PC-3 (cell line): ENCODE results near the gene CCDC141. TPM values are rescaled to one million over a fixed set of nuclear protein-coding genes. Genes with fewer than 3 reads are reported as not detected.

Source experiments
- ATAC-seq: fragments of 200-7000 bp; cut with Tn5 transposase; 2 replicates; pipeline ENCODE4 v1.9.1; 2020; ENCODE audit warnings: mild to moderate bottlenecking, moderate library complexity
- BruUV-seq: library from RNA; stranded (reverse); fragments of 400-500 nt; replicated peaks from 2 replicates; lab custom pipeline; 2021; lab: Mats Ljungman, UMichigan
- CTCF ChIA-PET: fragments of 300-600 bp; sonication (Branson Sonifier 250); formaldehyde crosslinking; loops from one replicate; lab custom pipeline; 2022; ENCODE audit warnings: antibody characterized with exemption; lab: Charles Lee
- POLR2A ChIA-PET: fragments of 300-600 bp; sonication (Branson Sonifier 250); formaldehyde crosslinking; loops from one replicate; lab custom pipeline; 2022; ENCODE audit warnings: antibody characterized with exemption; ENCODE audit not compliant: unreplicated experiment; lab: Charles Lee
- DNase-seq: peaks from one replicate; pipeline ENCODE4 v3.0.0-alpha.2; 2015
- H2AFZ ChIP-seq: fragments of 300-600 bp; sonication (generic); 2 replicates; pipeline ENCODE4 v1.6.0; 2016; ENCODE audit warnings: antibody characterized with exemption, low read length
- H3F3A ChIP-seq: fragments of 300-600 bp; sonication (generic); one replicate; pipeline ENCODE4 v1.6.0; 2017; ENCODE audit warnings: antibody characterized with exemption, low read length, control low read depth, mild to moderate bottlenecking; ENCODE audit not compliant: unreplicated experiment
- H3K27ac ChIP-seq: fragments of 300-600 bp; sonication (generic); 2 replicates; pipeline ENCODE4 v1.5.1; 2016; ENCODE audit warnings: mild to moderate bottlenecking, low read length
- H3K27me3 ChIP-seq: fragments of 300-600 bp; sonication (generic); 2 replicates; pipeline ENCODE4 v1.6.1; 2016; ENCODE audit warnings: low read length, mixed read lengths
- H3K36me3 ChIP-seq: fragments of 300-600 bp; sonication (generic); 2 replicates; pipeline ENCODE4 v1.6.1; 2016; ENCODE audit warnings: low read depth, mixed run types, low read length, mixed read lengths
- H3K4me1 ChIP-seq: fragments of 300-600 bp; sonication (generic); 2 replicates; pipeline ENCODE4 v1.5.1; 2016; ENCODE audit warnings: low read length; ENCODE audit not compliant: insufficient read depth
- H3K4me2 ChIP-seq: fragments of 300-600 bp; sonication (generic); 2 replicates; pipeline ENCODE4 v1.6.0; 2016; ENCODE audit warnings: low read length
- H3K4me3 ChIP-seq: fragments of 300-600 bp; sonication (generic); 2 replicates; pipeline ENCODE4 v1.5.1; 2016; ENCODE audit warnings: mild to moderate bottlenecking, low read length, mixed read lengths
- H3K79me2 ChIP-seq: fragments of 300-600 bp; sonication (generic); 2 replicates; pipeline ENCODE4 v1.6.1; 2017; ENCODE audit warnings: low read length, mixed read lengths
- H3K9ac ChIP-seq: fragments of 300-600 bp; sonication (generic); 2 replicates; pipeline ENCODE4 v1.6.0; 2016; ENCODE audit warnings: mild to moderate bottlenecking, low read length
- H3K9me2 ChIP-seq: fragments of 300-600 bp; sonication (generic); replicated peaks from 2 replicates; pipeline ENCODE4 v1.6.1; 2016; ENCODE audit warnings: mixed run types, low read length, mixed read lengths
- H3K9me3 ChIP-seq: fragments of 300-600 bp; sonication (generic); 2 replicates; pipeline ENCODE4 v1.6.1; 2016; ENCODE audit warnings: low read length, mixed read lengths
- H4K20me1 ChIP-seq: fragments of 300-600 bp; sonication (generic); 2 replicates; pipeline ENCODE4 v1.6.1; 2016; ENCODE audit warnings: low read length, mixed read lengths
- EZH2 ChIP-seq: fragments of 300-600 bp; sonication (generic); IDR thresholded peaks from one replicate; pipeline ENCODE4 v1.6.1; 2017; ENCODE audit warnings: antibody characterized with exemption, mild to moderate bottlenecking, low read length; ENCODE audit not compliant: unreplicated experiment
- EZH2phosphoT487 ChIP-seq: fragments of 300-600 bp; sonication (generic); IDR thresholded peaks from 2 replicates; pipeline ENCODE4 v1.6.1; 2018; ENCODE audit warnings: mild to moderate bottlenecking, antibody characterized with exemption, low read length, borderline replicate concordance
- intact Hi-C: fragments of 100-400 bp; cut with micrococcal nuclease; formaldehyde crosslinking; loops from 2 replicates; pipeline ENCODE4 v1.9.0; 2023
- total RNA-seq: library from RNA; depleted of rRNA; stranded (reverse); fragments of >200 nt; gene quantifications from 2 replicates; pipeline ENCODE4 v1.2.3, GENCODE V29; 2014
- TF ChIP-seq, protein P1 (sequence below): fragments of 300-600 bp; sonication (generic); conservative IDR thresholded peaks from 2 replicates; pipeline ENCODE4 v1.5.1; 2017; ENCODE audit warnings: antibody characterized with exemption, low read depth, mild to moderate bottlenecking, low read length

The CCDC141 gene
- total RNA-seq, 1 experiment from 2014 or later, result 1.1 TPM

DNA sequence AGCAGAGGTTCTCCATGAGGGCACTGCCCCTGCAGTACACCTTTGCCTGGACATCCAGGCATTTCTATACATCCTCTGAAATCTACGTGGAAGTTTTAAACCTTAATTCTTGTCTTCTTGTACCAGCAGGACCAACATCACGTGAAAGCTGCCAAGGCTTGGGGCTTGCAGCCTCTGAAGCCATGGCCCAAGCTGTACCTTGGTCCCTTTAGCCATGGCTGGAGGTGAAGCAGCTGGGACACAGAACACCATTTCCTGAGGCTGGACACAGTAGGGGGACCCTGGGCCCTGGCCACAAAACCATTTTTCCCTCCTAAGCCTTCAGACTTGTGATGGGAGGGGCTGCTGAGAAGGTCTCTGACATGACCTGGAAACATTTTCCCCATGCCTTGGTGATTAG lies 32.8 kb upstream of the CCDC141 start:
- ATAC-seq (no peak), DNase-seq (no peak)
- TF ChIP-seq EZH2phosphoT487, result no peak
- TF ChIP-seq EZH2, result no peak
- TF ChIP-seq, protein P1, sequence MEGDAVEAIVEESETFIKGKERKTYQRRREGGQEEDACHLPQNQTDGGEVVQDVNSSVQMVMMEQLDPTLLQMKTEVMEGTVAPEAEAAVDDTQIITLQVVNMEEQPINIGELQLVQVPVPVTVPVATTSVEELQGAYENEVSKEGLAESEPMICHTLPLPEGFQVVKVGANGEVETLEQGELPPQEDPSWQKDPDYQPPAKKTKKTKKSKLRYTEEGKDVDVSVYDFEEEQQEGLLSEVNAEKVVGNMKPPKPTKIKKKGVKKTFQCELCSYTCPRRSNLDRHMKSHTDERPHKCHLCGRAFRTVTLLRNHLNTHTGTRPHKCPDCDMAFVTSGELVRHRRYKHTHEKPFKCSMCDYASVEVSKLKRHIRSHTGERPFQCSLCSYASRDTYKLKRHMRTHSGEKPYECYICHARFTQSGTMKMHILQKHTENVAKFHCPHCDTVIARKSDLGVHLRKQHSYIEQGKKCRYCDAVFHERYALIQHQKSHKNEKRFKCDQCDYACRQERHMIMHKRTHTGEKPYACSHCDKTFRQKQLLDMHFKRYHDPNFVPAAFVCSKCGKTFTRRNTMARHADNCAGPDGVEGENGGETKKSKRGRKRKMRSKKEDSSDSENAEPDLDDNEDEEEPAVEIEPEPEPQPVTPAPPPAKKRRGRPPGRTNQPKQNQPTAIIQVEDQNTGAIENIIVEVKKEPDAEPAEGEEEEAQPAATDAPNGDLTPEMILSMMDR, result no peak
- no peak overlapping the region for H3K4me3 ChIP-seq
- intact Hi-C loops, result no loop called here
- H3F3A ChIP-seq, result no peaks in the 10 kb centered on the region
- no peaks in the 10 kb centered on the region for H4K20me1 ChIP-seq
- CTCF ChIA-PET, result no interaction called here
- H3K27ac ChIP-seq, result no peak overlapping the region
- H3K36me3 ChIP-seq, result no peaks in the 10 kb centered on the region
- H3K9me3 ChIP-seq, result no peaks in the 10 kb centered on the region
- H3K4me1 ChIP-seq, result no peaks in the 10 kb centered on the region
- no peak overlapping the region for H3K4me2 ChIP-seq
- POLR2A ChIA-PET, result no interaction called here
- H3K9me2 ChIP-seq, result no peaks in the 10 kb centered on the region
- no peak overlapping the region for H2AFZ ChIP-seq
- no peak overlapping the region for H3K9ac ChIP-seq
- H3K79me2 ChIP-seq, result no peaks in the 10 kb centered on the region
- BruUV-seq, result no TSS peak
- H3K27me3 ChIP-seq, result no peaks in the 10 kb centered on the region

DNA sequence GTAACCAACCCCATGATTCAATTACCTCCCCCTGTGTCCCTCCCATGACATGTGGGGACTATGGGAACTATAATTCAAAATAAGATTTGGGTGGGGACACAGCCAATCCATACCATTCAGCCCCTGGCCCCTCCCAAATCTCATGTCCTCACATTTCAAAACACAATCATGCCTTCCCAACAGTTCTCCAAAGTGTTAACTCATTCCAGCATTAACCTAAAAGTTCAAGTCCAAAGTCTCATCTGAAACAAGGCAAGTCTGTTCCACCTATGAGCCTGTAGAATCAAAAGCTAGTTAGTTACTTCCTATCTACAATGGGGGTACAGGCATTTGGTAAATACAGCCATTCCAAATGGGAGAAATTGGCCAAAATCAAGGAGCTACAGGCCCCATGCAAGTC lies 32.0 kb upstream of the CCDC141 start:
- no peaks in the 10 kb centered on the region for H3K4me1 ChIP-seq
- H3K9ac ChIP-seq, result no peak overlapping the region
- no peak overlapping the region for H3K27ac ChIP-seq
- H3K36me3 ChIP-seq, result no peaks in the 10 kb centered on the region
- no peaks in the 10 kb centered on the region for H3K79me2 ChIP-seq
- BruUV-seq, result no TSS peak
- no peak overlapping the region for H3K4me3 ChIP-seq
- ATAC-seq (no peak), DNase-seq (no peak)
- H4K20me1 ChIP-seq, result no peaks in the 10 kb centered on the region
- ChIA-PET POLR2A (no interaction called here), CTCF (no interaction called here)
- no peak overlapping the region for H3K4me2 ChIP-seq
- H3K27me3 ChIP-seq, result no peaks in the 10 kb centered on the region
- H3F3A ChIP-seq, result no peaks in the 10 kb centered on the region
- no peaks in the 10 kb centered on the region for H3K9me3 ChIP-seq
- no peak for TF ChIP-seq EZH2
- TF ChIP-seq, protein P1, result no peak
- TF ChIP-seq EZH2phosphoT487, result no peak
- intact Hi-C loops, result no loop called here
- no peak overlapping the region for H2AFZ ChIP-seq
- no peaks in the 10 kb centered on the region for H3K9me2 ChIP-seq

- Histone ChIP-seq H3K9me2 (no peaks in the 10 kb centered on the region), H3K79me2 (no peaks in the 10 kb centered on the region), H3K4me2 (no peak overlapping the region), H3K4me3 (no peak overlapping the region), H3K4me1 (no peaks in the 10 kb centered on the region), H3F3A (no peaks in the 10 kb centered on the region), H2AFZ (no peak overlapping the region), H3K27me3 (no peaks in the 10 kb centered on the region), H3K27ac (no peak overlapping the region), H4K20me1 (no peaks in the 10 kb centered on the region), H3K9ac (no peak overlapping the region), H3K9me3 (no peaks in the 10 kb centered on the region), H3K36me3 (no peaks in the 10 kb centered on the region)
- intact Hi-C loops, result no loop called here
- no peak for TF ChIP-seq EZH2phosphoT487
- TF ChIP-seq, protein P1, result no peak
- no peak for TF ChIP-seq EZH2
- CTCF ChIA-PET, result no interaction called here
- DNase-seq (no peak), ATAC-seq (no peak)
- no TSS peak for BruUV-seq
- POLR2A ChIA-PET, result no interaction called here
Measured at GRCh38 chr2:179072527-179072926, 22.6 kb upstream of the CCDC141 start.
